Mammary epithelial cell (primary cell): Measurements from ENCODE around the gene VPS4A.

ENCODE experiments used
- CTCF ChIP-seq, 2 donors: IDR thresholded peaks in 1 of 2; conservative IDR thresholded peaks in 1 of 2; 2 replicates each; pipeline ENCODE4 v1.5.1; 2011 to 2012; ENCODE audit warnings: inconsistent platforms in 2 of 2, low read length in 2 of 2, mild to moderate bottlenecking in 2 of 2, control low read depth in 1 of 2, low read depth in 1 of 2; ENCODE audit not compliant: insufficient read depth in 1 of 2; ENCODE audit errors: extremely low read depth in 1 of 2
- EZH2 ChIP-seq: IDR thresholded peaks from 2 replicates; pipeline ENCODE4 v1.6.1; 2012; ENCODE audit warnings: low read length, inconsistent platforms, borderline replicate concordance

- TF ChIP-seq CTCF (conservative IDR thresholded peaks at IDR 0.05 in 1 of 2, IDR thresholded peaks at IDR 0.05 in 1 of 2; ENCODE audit: extremely low read depth in 1 of 2, insufficient read depth in 1 of 2, low read depth in 1 of 2, low read length in 2 of 2) = no peak
- no peak for TF ChIP-seq EZH2
Measured at GRCh38 chr16:69267633-69268032, 43.5 kb upstream of the VPS4A start.
